Cardiac muscle cell (in vitro differentiated cells and primary cell): ENCODE results near the gene RYR2. TPM values are rescaled to one million over a fixed set of nuclear protein-coding genes. Genes with fewer than 3 reads are reported as not detected.

Experiments used
- DNase-seq, 2 donors: peaks; one replicate each; pipeline versions ENCODE4 v3.0.0 to v3.0.0-alpha.2; 2010 to 2017; ENCODE audit warnings: low read depth in 1 of 2, low spot score in 1 of 2
- H3K27ac ChIP-seq: fragments of 200-600 bp; sonication (generic); 2 replicates; pipeline ENCODE4 v1.5.1; 2016
- H3K27me3 ChIP-seq: fragments of 200-600 bp; sonication (generic); 2 replicates; pipeline ENCODE4 v1.6.0; 2016; ENCODE audit warnings: control low read depth
- H3K36me3 ChIP-seq: fragments of 200-600 bp; sonication (generic); 2 replicates; pipeline ENCODE4 v1.5.1; 2016; ENCODE audit warnings: control low read depth
- H3K4me1 ChIP-seq: fragments of 200-600 bp; sonication (generic); 2 replicates; pipeline ENCODE4 v1.8.1; 2017; ENCODE audit warnings: low read depth, mild to moderate bottlenecking, mixed run types
- H3K4me3 ChIP-seq: fragments of 200-600 bp; sonication (generic); 2 replicates; pipeline ENCODE4 v1.5.1; 2016; ENCODE audit warnings: mild to moderate bottlenecking
- H3K9me3 ChIP-seq: fragments of 200-600 bp; sonication (generic); 2 replicates; pipeline ENCODE4 v1.5.1; 2017; ENCODE audit warnings: low read depth, mild to moderate bottlenecking, control low read depth
- CTCF ChIP-seq: IDR thresholded peaks from 2 replicates; pipeline ENCODE4 v1.5.1; 2012; ENCODE audit warnings: low read depth, mild to moderate bottlenecking, low read length
- polyA plus RNA-seq: library from polyadenylated mRNA; unstranded; fragments of >200 nt; fragmentation: Nextera tagmentation; extraction: Ambion mirVana; gene quantifications from 2 replicates; pipeline ENCODE4 v1.2.1, GENCODE V29; 2016
- total RNA-seq: library from RNA; depleted of rRNA; stranded (reverse); fragments of >200 nt; gene quantifications from 2 replicates; pipeline ENCODE4 v1.2.3, GENCODE V29; 2016

RYR2 gene
- total and polyA plus RNA-seq, 2 experiments from 2014 or later, result 29.8 to 155 TPM

GRCh38 chr1:237709355-237709754, 667.4 kb downstream of the RYR2 start:
- Histone ChIP-seq H3K36me3 (peaks cover 64% of the 10 kb centered on the region), H3K27me3 (no peaks in the 10 kb centered on the region), H3K4me1 (no peaks in the 10 kb centered on the region), H3K27ac (no peak overlapping the region), H3K9me3 (no peaks in the 10 kb centered on the region), H3K4me3 (no peak overlapping the region)
- DNase-seq, result no peak
- no peak for TF ChIP-seq CTCF

- Histone ChIP-seq H3K27me3 (no peaks in the 10 kb centered on the region), H3K36me3 (peaks cover 74% of the 10 kb centered on the region), H3K4me3 (no peak overlapping the region), H3K4me1 (no peaks in the 10 kb centered on the region), H3K9me3 (no peaks in the 10 kb centered on the region), H3K27ac (peak overlapping the region; percentile 6)
- no peak for TF ChIP-seq CTCF
- no peak for DNase-seq
Observed at GRCh38 chr1:237711281-237711680, 669.3 kb downstream of the RYR2 start.

- Histone ChIP-seq H3K4me1 (no peaks in the 10 kb centered on the region), H3K9me3 (no peaks in the 10 kb centered on the region), H3K27me3 (no peaks in the 10 kb centered on the region), H3K27ac (peak overlapping the region; percentile 6), H3K4me3 (no peak overlapping the region), H3K36me3 (peaks cover 74% of the 10 kb centered on the region)
- DNase-seq, result no peak
- TF ChIP-seq CTCF, result no peak
Observed at GRCh38 chr1:237712082-237712481, 670.1 kb downstream of the RYR2 start.

GRCh38 chr1:237712586-237713157, 670.7 kb downstream of the RYR2 start:
- Histone ChIP-seq H3K9me3 (no peaks in the 10 kb centered on the region), H3K4me3 (no peak overlapping the region), H3K27ac (peak overlapping the region; percentile 63), H3K4me1 (no peaks in the 10 kb centered on the region), H3K27me3 (no peaks in the 10 kb centered on the region), H3K36me3 (peaks cover 74% of the 10 kb centered on the region)
- no peak for TF ChIP-seq CTCF
- DNase-seq, result no peak

- no peaks in the 10 kb centered on the region for H3K9me3 ChIP-seq
- TF ChIP-seq CTCF, result no peak
- no peak overlapping the region for H3K4me3 ChIP-seq
- peaks cover 79% of the 10 kb centered on the region for H3K36me3 ChIP-seq
- no peaks in the 10 kb centered on the region for H3K27me3 ChIP-seq
- H3K4me1 ChIP-seq, result no peaks in the 10 kb centered on the region
- peak in 1 of 2 donors; percentile 11 for DNase-seq
- H3K27ac ChIP-seq, result no peak overlapping the region
Observed at GRCh38 chr1:237713916-237714315, 671.9 kb downstream of the RYR2 start.
